HepG2 (cell line): ENCODE measurements around the gene UTS2R. TPM values are rescaled to one million over a fixed set of nuclear protein-coding genes. Genes with fewer than 3 reads are reported as not detected.
A peak's percentile ranks its signal among the peaks of the same experiment; 100 is the strongest.

Experiments
- DZIP1 ChIP-seq: sonication (generic); formaldehyde crosslinking; IDR thresholded peaks from 2 replicates; pipeline ENCODE4 v1.5.0; 2020; ENCODE audit warnings: mild to moderate bottlenecking, missing genetic modification reagents
- ELF1 ChIP-seq: sonication (generic); formaldehyde crosslinking; IDR thresholded peaks from 2 replicates; pipeline ENCODE4 v1.4.0; 2020; ENCODE audit warnings: missing genetic modification reagents
- GMEB2 ChIP-seq: IDR thresholded peaks from 2 replicates; pipeline ENCODE4 v1.6.1; 2016; ENCODE audit warnings: missing biosample characterization, missing genetic modification reagents, low read depth
- KDM2A ChIP-seq: sonication (generic); formaldehyde crosslinking; IDR thresholded peaks from 2 replicates; pipeline ENCODE4 v1.4.0; 2020; ENCODE audit warnings: low read depth, missing genetic modification reagents, borderline replicate concordance
- MEIS1 ChIP-seq: sonication (generic); formaldehyde crosslinking; IDR thresholded peaks from 2 replicates; pipeline ENCODE4 v1.9.0; 2021; ENCODE audit warnings: mild to moderate bottlenecking, missing genetic modification reagents, moderate library complexity, borderline replicate concordance
- SPEN ChIP-seq: sonication (generic); formaldehyde crosslinking; IDR thresholded peaks from 2 replicates; pipeline ENCODE4 v1.5.1; 2020; ENCODE audit warnings: low read depth, mild to moderate bottlenecking, missing genetic modification reagents
- THAP7 ChIP-seq: sonication (generic); formaldehyde crosslinking; IDR thresholded peaks from 2 replicates; pipeline ENCODE4 v1.8.1; 2023; ENCODE audit warnings: mild to moderate bottlenecking, missing genetic modification reagents
- ZEB1 ChIP-seq: IDR thresholded peaks from 2 replicates; pipeline ENCODE4 v1.6.1; 2012; ENCODE audit warnings: mild to moderate bottlenecking, low read depth, inconsistent platforms; ENCODE audit not compliant: insufficient replicate concordance
- ZNF232 ChIP-seq: sonication (generic); formaldehyde crosslinking; IDR thresholded peaks from 2 replicates; pipeline ENCODE4 v1.4.0; 2020; ENCODE audit warnings: missing genetic modification reagents, borderline replicate concordance
- ZNF281 ChIP-seq: sonication (generic); formaldehyde crosslinking; IDR thresholded peaks from 2 replicates; pipeline ENCODE4 v1.4.0; 2020; ENCODE audit warnings: missing genetic modification reagents, borderline replicate concordance
- ZNF512B ChIP-seq: sonication (generic); formaldehyde crosslinking; IDR thresholded peaks from 2 replicates; pipeline ENCODE4 v1.5.1; 2020; ENCODE audit warnings: missing genetic modification reagents, mild to moderate bottlenecking, borderline replicate concordance
- ZNF574 ChIP-seq: sonication (generic); formaldehyde crosslinking; IDR thresholded peaks from 2 replicates; pipeline ENCODE4 v1.4.0; 2020; ENCODE audit warnings: missing genetic modification reagents
- ZNF773 ChIP-seq: sonication (generic); formaldehyde crosslinking; IDR thresholded peaks from 2 replicates; pipeline ENCODE4 v1.4.0; 2020; ENCODE audit warnings: missing genetic modification reagents, borderline replicate concordance
- polyA plus RNA-seq, 8 experiments: library from polyadenylated mRNA; depleted of rRNA in 3 of 8; stranded (reverse) in 7 of 8; unstranded in 1 of 8; fragments of >200 nt; fragmentation: Illumina TruSeq in 4 of 8; extraction: Trizol in 4 of 8; gene quantifications; 2 replicates each; pipeline versions ENCODE4 v1.2.1 to v1.2.3, GENCODE V29; 2011 to 2016; ENCODE audit warnings: low read depth in 4 of 8, missing spikeins in 1 of 8, mixed read lengths in 1 of 8; ENCODE audit not compliant: insufficient read depth in 1 of 8
- total RNA-seq, 5 experiments: library from RNA; depleted of rRNA; stranded (reverse); fragments of >200 nt; fragmentation: Illumina TruSeq; extraction: Trizol; gene quantifications; 2 replicates each; pipeline ENCODE4 v1.2.3, GENCODE V29; 2016; ENCODE audit warnings: low read depth in 1 of 5

The UTS2R gene
- total and polyA plus RNA-seq, 2 of the 13 experiments (the other 11 are each of a cell fraction or from before 2014, with no cell fraction given), result 0.13 to 0.15 TPM

- TF ChIP-seq ZNF574 (CRISPR knock-in tag), result peak; percentile 59
- TF ChIP-seq ZEB1, result no peak
- no peak for TF ChIP-seq DZIP1 (CRISPR knock-in tag)
- 0 out of 2 replicates have a peak, but pooled peaks have one; percentile 20 for TF ChIP-seq GMEB2 (CRISPR knock-in tag)
- peak; percentile 38; the same call in 1 of the 2 replicates for TF ChIP-seq ZNF281 (CRISPR knock-in tag)
- peak; percentile 95 for TF ChIP-seq KDM2A (CRISPR knock-in tag)
- TF ChIP-seq ZNF512B (CRISPR knock-in tag), result 0 out of 2 replicates have a peak, but pooled peaks have one; percentile 57
- no peak for TF ChIP-seq MEIS1
- TF ChIP-seq THAP7, result peak; percentile 30; the same call in 1 of the 2 replicates
- TF ChIP-seq ELF1 (CRISPR knock-in tag), result 0 out of 2 replicates have a peak, but pooled peaks have one; percentile 12
- TF ChIP-seq ZNF773 (CRISPR knock-in tag), result 0 out of 2 replicates have a peak, but pooled peaks have one; percentile 22
- 0 out of 2 replicates have a peak, but pooled peaks have one; percentile 38 for TF ChIP-seq ZNF232 (CRISPR knock-in tag)
- TF ChIP-seq SPEN (CRISPR knock-in tag), result peak; percentile 69
Measured at GRCh38 chr17:82388223-82388921, 16.8 kb downstream of the UTS2R start (continued).
